Measurements from ENCODE around the gene GCNT2.

- TF ChIP-seq POLR2AphosphoS5 (IDR thresholded peaks at IDR 0.05; ENCODE audit: borderline replicate concordance, low read depth, low read length) (no peak), EZH2 (IDR thresholded peaks at IDR 0.05) (no peak)
Observed at GRCh38 chr6:10545482-10545881, 24.3 kb downstream of the GCNT2 start.
